ENCODE data around the gene VIL1.

- TF ChIP-seq SP1 (IDR thresholded peaks at IDR 0.05): no peak
- TF ChIP-seq HDGF (IDR thresholded peaks at IDR 0.05; ENCODE audit: borderline replicate concordance): no peak
- TF ChIP-seq FOXA1 (IDR thresholded peaks at IDR 0.05): no peak
- TF ChIP-seq ZNF384 (IDR thresholded peaks at IDR 0.05): no peak
- TF ChIP-seq TARDBP (IDR thresholded peaks at IDR 0.05): no peak
- no peak for TF ChIP-seq NFRKB (IDR thresholded peaks at IDR 0.05)
- no peak for TF ChIP-seq FOXM1 (IDR thresholded peaks at IDR 0.05; ENCODE audit: borderline replicate concordance)
- TF ChIP-seq SUZ12 (IDR thresholded peaks at IDR 0.05): no peak
- no peak for TF ChIP-seq L3MBTL2 (conservative IDR thresholded peaks at IDR 0.05)
- TF ChIP-seq ELF4 (IDR thresholded peaks at IDR 0.05): no peak
- no peak for TF ChIP-seq ARNT (IDR thresholded peaks at IDR 0.05)
- TF ChIP-seq LEF1 (IDR thresholded peaks at IDR 0.05; ENCODE audit: borderline replicate concordance): no peak
- no peak for TF ChIP-seq FOXK2 (IDR thresholded peaks at IDR 0.05)
These were observed 27.6 kb downstream of the VIL1 start for GRCh38 chr2:218446547-218446946.

All from HEK293T (cell line).